A549 (cell line): ENCODE measurements around the gene SCAMP1.

Experiments used
- CTCF ChIP-seq: fragments of >200 bp; sonication (Bioruptor Twin); formaldehyde crosslinking; IDR thresholded peaks from 3 replicates; pipeline ENCODE4 v1.5.1; 2016
- POLR2A ChIP-seq: IDR thresholded peaks from 2 replicates; pipeline ENCODE4 v1.6.1; 2012; ENCODE audit warnings: mild to moderate bottlenecking, low read length
- RAD21 ChIP-seq, 2 experiments: fragments of >200 bp in 1 of 2; sonication (Bioruptor Twin) in 1 of 2; formaldehyde crosslinking in 1 of 2; IDR thresholded peaks in 1 of 2; conservative IDR thresholded peaks in 1 of 2; 2 replicates in 1 of 2; 3 replicates in 1 of 2; pipeline ENCODE4 v1.6.1; 2012 to 2018; ENCODE audit warnings: inconsistent platforms in 1 of 2

GRCh38 chr5:78486218-78486617 lies 125.8 kb downstream of the SCAMP1 start:
- TF ChIP-seq RAD21 (conservative IDR thresholded peaks at IDR 0.05 in 1 of 2, IDR thresholded peaks at IDR 0.05 in 1 of 2) (no peak), POLR2A (no peak), CTCF (no peak)
